HCT116 (cell line): ENCODE measurements around the gene CXCL13. TPM values are rescaled to one million over a fixed set of nuclear protein-coding genes. Genes with fewer than 3 reads are reported as not detected.

Experiments used
- ATAC-seq: fragments of 200-7000 bp; cut with Tn5 transposase; 2 replicates; pipeline ENCODE4 v1.9.1; 2020; ENCODE audit warnings: mild to moderate bottlenecking, moderate library complexity
- BruUV-seq: library from RNA; stranded (reverse); fragments of 400-500 nt; replicated peaks from 2 replicates; lab custom pipeline; 2021; lab: Mats Ljungman, UMichigan
- CTCF ChIA-PET: fragments of 300-600 bp; sonication (Branson Sonifier 250); formaldehyde crosslinking; loops from one replicate; lab custom pipeline; 2021; ENCODE audit warnings: antibody characterized with exemption; lab: Charles Lee
- POLR2A ChIA-PET: fragments of 300-600, 350-600 bp; sonication (Branson Sonifier 250); formaldehyde crosslinking; loops from one replicate; lab custom pipeline; 2021; ENCODE audit warnings: antibody characterized with exemption; lab: Charles Lee
- RAD21 ChIA-PET, 2 experiments: fragments of 300-600 bp; sonication (Branson Sonifier 250); formaldehyde crosslinking; loops; one replicate each; lab custom pipeline; 2023; ENCODE audit warnings: low total read pairs in 2 of 2; ENCODE audit not compliant: uncharacterized antibody in 2 of 2, unreplicated experiment in 2 of 2, low non-redundant PET in 1 of 2; lab: Charles Lee
- DNase-seq: peaks from one replicate; pipeline ENCODE4 v3.0.0-alpha.2; 2010; ENCODE audit warnings: low read depth, low spot score
- H2AFZ ChIP-seq: fragments of 200-600 bp; shearing (Covaris generic), sonication (generic); 2 replicates; pipeline ENCODE4 v1.6.1; 2017; ENCODE audit warnings: low read depth, mixed run types, mixed read lengths, antibody characterized with exemption, low read length; ENCODE audit not compliant: poor library complexity, severe bottlenecking
- H3K27ac ChIP-seq: 2 replicates; pipeline ENCODE4 v1.5.1; 2012; ENCODE audit warnings: low read depth, low read length
- H3K27me3 ChIP-seq: fragments of 200-600 bp; sonication (generic); 2 replicates; pipeline ENCODE4 v1.6.1; 2016; ENCODE audit warnings: mixed run types, low read length, mixed read lengths; ENCODE audit not compliant: insufficient read depth
- H3K36me3 ChIP-seq, 2 experiments: fragments of 200-500 bp in 1 of 2; fragments of 200-600 bp in 1 of 2; sonication (Bioruptor generic) in 1 of 2; sonication (generic) in 1 of 2; 2 replicates each; pipeline versions ENCODE4 v1.5.1 to v1.6.1; 2014 to 2016; ENCODE audit warnings: low read length in 2 of 2, inconsistent platforms in 1 of 2, mixed read lengths in 1 of 2, mixed run types in 1 of 2; ENCODE audit not compliant: insufficient read depth in 2 of 2, control insufficient read depth in 1 of 2
- H3K4me1 ChIP-seq, 2 experiments: fragments of 200-600 bp in 1 of 2; sonication (generic) in 1 of 2; 2 replicates each; pipeline versions ENCODE4 v1.5.1 to v1.6.1; 2012 to 2017; ENCODE audit warnings: low read length in 2 of 2, inconsistent platforms in 1 of 2, mild to moderate bottlenecking in 1 of 2, mixed read lengths in 1 of 2, mixed run types in 1 of 2, moderate library complexity in 1 of 2; ENCODE audit not compliant: insufficient read depth in 2 of 2, control insufficient read depth in 1 of 2
- H3K4me2 ChIP-seq: fragments of 200-600 bp; sonication (generic); 2 replicates; pipeline ENCODE4 v1.6.1; 2017; ENCODE audit warnings: mixed run types, low read length, mixed read lengths
- H3K4me3 ChIP-seq, 2 experiments: fragments of 200-600 bp in 1 of 2; sonication (generic) in 1 of 2; replicated peaks in 1 of 2; 2 replicates each; pipeline ENCODE4 v1.5.1; 2011 to 2016; ENCODE audit warnings: low read length in 2 of 2, control low read depth in 1 of 2, low read depth in 1 of 2, mild to moderate bottlenecking in 1 of 2, mixed read lengths in 1 of 2, mixed run types in 1 of 2
- H3K79me2 ChIP-seq: fragments of 200-600 bp; sonication (generic); 2 replicates; pipeline ENCODE4 v1.6.1; 2017; ENCODE audit warnings: mild to moderate bottlenecking, mixed run types, low read length, moderate library complexity, mixed read lengths; ENCODE audit not compliant: insufficient read depth
- H3K9ac ChIP-seq: fragments of 200-600 bp; sonication (generic); 2 replicates; pipeline ENCODE4 v1.6.1; 2016; ENCODE audit warnings: low read length, mixed read lengths
- H3K9me2 ChIP-seq: fragments of 200-600 bp; sonication (generic), shearing (Covaris generic); 2 replicates; pipeline ENCODE4 v1.6.1; 2017; ENCODE audit warnings: mixed run types, mild to moderate bottlenecking, moderate library complexity; ENCODE audit not compliant: insufficient read depth
- H3K9me3 ChIP-seq, 2 experiments: fragments of 200-500 bp in 1 of 2; fragments of 200-600 bp in 1 of 2; sonication (Bioruptor generic) in 1 of 2; sonication (generic) in 1 of 2; 2 replicates each; pipeline ENCODE4 v1.6.1; 2014 to 2017; ENCODE audit warnings: low read length in 2 of 2, mixed read lengths in 2 of 2, inconsistent platforms in 1 of 2, low read depth in 1 of 2, mild to moderate bottlenecking in 1 of 2, mixed run types in 1 of 2, moderate library complexity in 1 of 2; ENCODE audit not compliant: control insufficient read depth in 1 of 2, insufficient read depth in 1 of 2
- H4K20me1 ChIP-seq: fragments of 200-600 bp; sonication (generic), shearing (Covaris generic); 2 replicates; pipeline ENCODE4 v1.6.1; 2017; ENCODE audit warnings: mixed run types, mild to moderate bottlenecking, moderate library complexity; ENCODE audit not compliant: insufficient read depth
- ATF3 ChIP-seq: IDR thresholded peaks from 2 replicates; pipeline ENCODE4 v1.6.1; 2012
- CBX3 ChIP-seq: IDR thresholded peaks from 2 replicates; pipeline ENCODE4 v1.6.1; 2012; ENCODE audit warnings: low read depth
- CEBPB ChIP-seq: IDR thresholded peaks from 2 replicates; pipeline ENCODE4 v1.6.1; 2012; ENCODE audit warnings: low read depth
- EGR1 ChIP-seq: IDR thresholded peaks from 2 replicates; pipeline ENCODE4 v1.6.1; 2012; ENCODE audit warnings: low read depth
- EZH2phosphoT487 ChIP-seq: fragments of 200-600 bp; IDR thresholded peaks from 2 replicates; pipeline ENCODE4 v1.6.1; 2018; ENCODE audit warnings: antibody characterized with exemption, borderline replicate concordance
- FOSL1 ChIP-seq: IDR thresholded peaks from 2 replicates; pipeline ENCODE4 v1.6.1; 2012; ENCODE audit warnings: low read depth
- JUND ChIP-seq: IDR thresholded peaks from 2 replicates; pipeline ENCODE4 v1.6.1; 2012
- MAX ChIP-seq: IDR thresholded peaks from 2 replicates; pipeline ENCODE4 v1.6.1; 2012
- POLR2AphosphoS5 ChIP-seq: IDR thresholded peaks from 2 replicates; pipeline ENCODE4 v1.6.1; 2011; ENCODE audit warnings: mild to moderate bottlenecking, low read depth, low read length, moderate library complexity
- RAD21 ChIP-seq: IDR thresholded peaks from 2 replicates; pipeline ENCODE4 v1.6.1; 2012; ENCODE audit warnings: low read depth, mild to moderate bottlenecking
- SIN3A ChIP-seq: IDR thresholded peaks from 2 replicates; pipeline ENCODE4 v1.6.1; 2012; ENCODE audit warnings: low read depth
- SP1 ChIP-seq: IDR thresholded peaks from 2 replicates; pipeline ENCODE4 v1.6.1; 2012; ENCODE audit warnings: low read depth
- SRF ChIP-seq: IDR thresholded peaks from 2 replicates; pipeline ENCODE4 v1.6.1; 2012; ENCODE audit warnings: low read depth
- TCF7L2 ChIP-seq: IDR thresholded peaks from 2 replicates; pipeline ENCODE4 v1.7.0; 2011; ENCODE audit warnings: borderline replicate concordance, inconsistent platforms; ENCODE audit not compliant: insufficient read depth, insufficient read length; ENCODE audit errors: extremely low read depth
- YY1 ChIP-seq: IDR thresholded peaks from 2 replicates; pipeline ENCODE4 v1.6.1; 2011; ENCODE audit warnings: low read length, low read depth, moderate library complexity, mild to moderate bottlenecking; ENCODE audit not compliant: insufficient replicate concordance; ENCODE audit errors: extremely low read depth
- ZFX ChIP-seq: fragments of 450-650 bp; IDR thresholded peaks from 2 replicates; pipeline ENCODE4 v1.6.1; 2017
- ZNF274 ChIP-seq: fragments of 200-500 bp; sonication (Bioruptor generic); IDR thresholded peaks from 2 replicates; pipeline ENCODE4 v1.6.1; 2014; ENCODE audit warnings: mild to moderate bottlenecking, low read depth, low read length, inconsistent platforms
- intact Hi-C: fragments of 100-400 bp; cut with micrococcal nuclease; formaldehyde crosslinking; loops from 2 replicates; pipeline ENCODE4 v1.10.0; 2022
- total RNA-seq: library from RNA; stranded (reverse); gene quantifications from one replicate; pipeline ENCODE4 v1.2.1, GENCODE V29; 2021; ENCODE audit not compliant: unreplicated experiment

The CXCL13 gene
- total RNA-seq, 1 experiment from 2014 or later = not detected

- Histone ChIP-seq H4K20me1 (no peaks in the 10 kb centered on the region), H3K9me3 (no peaks in the 10 kb centered on the region), H3K9ac (no peak overlapping the region), H3K9me2 (no peaks in the 10 kb centered on the region), H3K4me3 (no peak overlapping the region), H3K27ac (no peak overlapping the region), H3K79me2 (no peaks in the 10 kb centered on the region), H3K27me3 (no peaks in the 10 kb centered on the region), H3K4me1 (no peaks in the 10 kb centered on the region), H3K36me3 (no peaks in the 10 kb centered on the region), H3K4me2 (no peak overlapping the region), H2AFZ (no peak overlapping the region)
- POLR2A ChIA-PET = no interaction called here
- CTCF ChIA-PET = no interaction called here
- ATAC-seq (no peak), DNase-seq (no peak)
- no TSS peak for BruUV-seq
- no peak for TF ChIP-seq CEBPB
- no peak for TF ChIP-seq TCF7L2
- TF ChIP-seq ATF3 = no peak
- no peak for TF ChIP-seq EGR1
- no peak for TF ChIP-seq FOSL1
- no peak for TF ChIP-seq ZFX
- no peak for TF ChIP-seq MAX
- no peak for TF ChIP-seq JUND
- no peak for TF ChIP-seq RAD21
- no peak for TF ChIP-seq CBX3
- TF ChIP-seq SIN3A = no peak
- TF ChIP-seq POLR2AphosphoS5 = no peak
- TF ChIP-seq YY1 = no peak
- TF ChIP-seq EZH2phosphoT487 = no peak
- TF ChIP-seq SRF = no peak
- TF ChIP-seq ZNF274 = no peak
- no peak for TF ChIP-seq SP1
- RAD21 ChIA-PET = no interaction called here
- intact Hi-C loops = no loop called here
These were observed 41.4 kb upstream of the CXCL13 start for GRCh38 chr4:77564231-77564630.
